Measurements from ENCODE around the gene CCNY.
"Not testable (repeated sequence)": the region's sequence is repeated elsewhere in the genome, so short reads cannot be mapped to it uniquely, and the experiment has no call there.

CCNY gene

DNA sequence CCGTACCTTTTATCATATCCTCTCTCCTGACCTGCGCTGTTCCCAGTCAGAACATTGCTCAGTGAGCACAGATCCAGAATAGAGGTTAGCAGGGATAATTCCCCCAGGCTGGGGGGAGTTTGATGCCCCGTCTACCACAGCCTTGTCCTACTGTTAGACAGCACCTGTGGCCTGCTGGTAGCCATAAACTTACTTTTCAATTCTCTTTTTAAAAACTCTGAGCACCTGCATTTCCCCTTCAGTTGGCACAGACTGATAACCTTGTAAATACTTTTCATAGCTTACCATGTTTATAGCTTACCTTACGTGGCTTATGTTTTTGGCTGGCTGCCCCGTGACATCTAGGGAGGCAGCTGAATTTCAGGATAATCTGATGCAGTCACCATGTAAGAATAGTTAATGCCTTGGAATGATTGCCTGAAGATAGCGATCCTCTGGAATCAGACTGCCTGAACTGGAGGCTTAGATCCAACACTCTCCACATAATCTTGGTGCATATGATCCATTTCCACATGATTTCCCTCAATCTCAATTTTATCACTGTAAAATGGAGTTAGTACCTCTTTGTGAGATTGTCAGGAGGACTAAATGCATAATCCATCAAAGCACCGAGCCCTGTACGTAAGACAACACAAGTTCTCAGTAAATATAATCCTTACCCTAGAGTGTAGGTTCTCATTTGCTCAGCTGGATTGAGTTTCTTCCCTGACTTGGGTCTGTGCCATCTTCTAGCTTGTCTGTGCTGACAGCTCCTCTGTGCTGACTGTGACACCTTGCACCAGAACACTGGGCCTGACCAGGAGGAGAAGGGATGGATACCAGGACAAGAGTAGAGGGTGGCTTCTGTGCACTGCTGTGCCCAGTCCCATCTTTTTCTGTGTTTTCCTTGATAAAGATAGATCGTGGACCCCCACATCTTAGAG is 157.1 kb downstream of the CCNY start:
- no peak for DNase-seq

DNA sequence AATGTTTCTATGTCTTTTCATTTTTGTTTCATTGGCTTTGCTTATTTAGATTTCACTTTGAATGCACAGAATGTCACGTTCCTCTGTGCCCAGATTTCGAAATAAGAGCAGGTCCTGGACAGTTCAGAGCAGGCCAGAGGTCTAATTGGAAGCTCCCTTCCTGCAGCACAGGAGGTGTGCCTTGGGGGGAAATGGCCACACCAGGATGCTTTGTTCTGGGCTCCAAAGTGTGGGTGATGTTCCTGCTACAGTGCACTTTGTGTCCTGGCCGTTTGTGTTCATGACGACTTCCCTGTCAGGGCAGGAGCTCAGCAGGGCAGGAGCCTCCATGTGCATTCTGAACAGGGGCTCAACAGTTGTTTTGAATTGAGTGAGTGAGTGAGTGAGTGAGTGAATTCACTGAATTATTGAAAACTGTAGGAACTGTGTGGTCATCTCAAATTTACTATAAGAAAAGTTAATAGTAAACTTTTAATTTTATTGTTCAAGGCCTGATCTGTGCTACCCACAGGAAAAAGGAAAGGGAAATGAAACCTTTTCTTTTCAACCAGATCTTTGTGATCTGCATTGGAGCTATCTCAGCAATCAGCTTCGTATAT is 159.3 kb downstream of the CCNY start:
- DNase-seq = no peak

DNA sequence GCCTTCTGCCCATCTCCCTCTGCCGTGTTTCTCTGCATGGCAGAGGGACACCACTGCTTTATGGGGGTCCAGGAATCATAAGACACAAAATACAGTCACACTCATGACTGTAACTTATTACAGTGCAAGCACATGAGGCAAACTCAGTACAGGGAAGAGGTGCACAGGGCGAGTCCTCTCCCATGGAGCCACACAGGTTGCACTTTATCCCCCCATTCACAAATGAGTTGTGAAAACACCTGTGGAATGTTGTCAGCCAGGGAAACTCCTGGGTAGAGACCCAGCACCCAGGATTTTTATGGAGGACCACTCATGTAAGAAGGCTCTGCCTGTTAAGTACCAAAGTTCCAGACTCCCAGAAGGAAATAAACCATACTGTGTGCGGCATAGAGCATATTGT is 161.6 kb downstream of the CCNY start:
- no peak for DNase-seq

DNA sequence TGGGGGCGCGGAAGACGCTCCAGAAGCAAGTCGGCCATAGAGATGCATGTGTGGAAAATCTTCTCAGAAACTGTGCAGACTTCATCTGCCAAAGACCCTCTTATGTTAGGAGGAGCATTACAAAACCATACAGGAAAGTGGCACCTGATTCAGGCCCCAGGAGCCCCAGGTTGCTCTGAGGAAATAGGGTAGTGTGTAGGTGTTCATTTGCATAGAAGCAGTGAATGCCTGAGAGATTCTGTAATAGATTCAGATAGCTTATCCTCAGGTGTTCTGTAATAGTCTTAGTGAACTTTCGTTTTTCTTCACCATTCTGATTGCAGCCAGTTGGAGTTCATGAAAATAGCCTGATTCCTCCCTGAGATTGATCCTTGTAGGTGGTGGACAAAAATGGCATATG is 162.4 kb downstream of the CCNY start:
- DNase-seq = no peak

DNA sequence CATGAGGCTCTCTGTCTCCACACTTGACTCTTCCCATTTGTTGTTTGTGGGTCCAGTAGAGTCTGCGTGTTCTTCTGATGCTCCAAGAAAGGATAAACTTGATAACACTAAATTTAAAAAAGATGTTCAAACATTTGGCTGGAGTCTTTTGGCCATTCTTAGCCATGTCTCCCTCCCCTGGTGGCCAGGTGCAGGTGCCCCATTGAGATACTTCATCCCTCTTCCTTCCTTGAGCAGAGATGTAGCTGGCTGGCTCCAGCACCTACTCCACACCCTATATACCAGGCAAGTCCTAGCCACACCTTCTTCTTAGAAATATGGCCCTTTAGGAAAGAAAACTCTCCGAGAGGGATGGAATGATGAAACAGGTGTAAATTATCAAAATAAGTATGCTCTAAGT is 165.6 kb downstream of the CCNY start:
- DNase-seq = no peak

DNA sequence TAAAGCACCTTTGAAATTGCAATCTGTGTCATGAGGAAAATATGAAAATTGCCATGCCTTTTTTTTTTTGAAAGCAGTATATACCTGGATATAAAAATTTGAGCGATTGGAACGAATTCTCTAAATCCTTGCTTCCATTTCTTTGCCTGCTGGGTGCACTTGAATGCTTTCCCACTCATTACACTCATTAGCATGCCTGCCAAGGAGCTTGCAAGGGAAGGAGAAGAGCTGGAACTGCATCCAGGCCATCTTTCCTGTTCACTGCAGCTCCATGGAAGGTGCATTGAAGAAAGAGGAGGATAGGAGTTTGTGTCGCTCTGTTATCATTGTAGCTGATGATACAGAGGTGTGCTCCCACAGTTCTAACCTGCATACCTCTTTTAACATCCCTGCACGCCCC is 166.4 kb downstream of the CCNY start:
- DNase-seq = no peak

DNA sequence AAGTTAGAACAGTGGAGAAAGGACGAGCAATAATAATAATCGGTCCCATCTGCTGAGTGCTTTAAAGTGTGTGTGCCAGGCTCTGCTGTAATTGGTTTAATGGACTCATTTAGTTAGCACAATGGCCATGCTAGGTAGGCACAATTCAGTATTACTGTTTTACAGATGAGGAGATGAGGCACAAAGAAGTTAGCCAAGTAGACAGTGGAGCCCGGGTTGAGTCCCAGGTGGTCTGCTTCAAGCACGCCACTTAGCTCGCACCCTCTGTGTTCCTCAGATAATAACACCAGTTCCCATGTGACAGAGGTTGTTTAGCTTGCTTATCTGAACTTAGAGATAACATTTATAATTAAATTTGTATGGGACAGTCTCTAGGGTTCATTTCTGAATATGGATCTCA is 167.3 kb downstream of the CCNY start:
- no peak for DNase-seq

DNA sequence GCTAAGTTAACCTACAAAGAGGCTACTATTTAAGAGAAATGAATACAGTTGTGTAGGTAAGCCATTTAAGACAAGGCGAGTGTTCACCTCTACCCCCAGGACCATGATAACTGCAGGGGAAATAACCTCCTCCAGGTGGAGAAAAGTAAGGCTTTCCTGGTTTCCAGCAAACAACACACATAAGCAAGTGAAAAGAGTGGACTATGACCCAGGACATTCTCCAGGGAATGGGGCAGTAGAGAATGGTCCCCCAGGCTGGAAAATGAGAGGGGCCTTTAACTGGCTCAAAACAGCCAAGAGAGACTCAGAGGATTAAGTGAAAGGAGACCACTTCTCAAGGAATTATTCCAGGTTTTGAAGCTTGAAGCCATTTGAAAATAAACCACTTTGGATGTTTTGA is 167.8 kb downstream of the CCNY start:
- DNase-seq = no peak

DNA sequence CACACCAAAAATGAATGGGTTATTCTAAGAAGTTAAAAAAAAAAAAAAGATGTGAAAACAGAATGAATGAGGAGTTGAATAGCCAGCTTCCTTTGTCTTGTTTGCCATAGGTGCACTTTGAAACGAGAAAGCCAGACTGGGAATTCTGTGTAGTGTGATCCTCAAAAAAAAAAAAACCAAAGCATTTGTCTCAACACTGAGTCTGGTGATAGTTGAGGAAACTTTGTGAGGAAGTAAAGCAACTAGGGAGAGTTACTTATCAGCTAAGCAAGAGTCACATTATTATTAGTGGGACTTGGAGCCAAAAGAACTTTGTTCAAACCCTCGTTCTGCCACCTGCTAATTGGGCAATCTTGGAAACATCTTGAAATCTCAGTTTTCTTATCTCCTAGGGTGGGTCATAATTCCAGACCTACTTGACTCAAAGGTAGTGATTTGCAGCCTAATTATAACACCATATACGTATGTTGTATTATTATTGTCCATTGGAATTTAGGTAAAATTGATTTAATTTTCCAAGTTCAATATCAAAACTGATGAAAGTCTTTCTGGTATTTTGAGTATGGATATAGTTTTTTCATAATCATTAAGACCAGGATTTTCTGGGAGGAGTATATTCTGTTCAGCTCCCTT is 169.0 kb downstream of the CCNY start:
- DNase-seq = no peak

DNA sequence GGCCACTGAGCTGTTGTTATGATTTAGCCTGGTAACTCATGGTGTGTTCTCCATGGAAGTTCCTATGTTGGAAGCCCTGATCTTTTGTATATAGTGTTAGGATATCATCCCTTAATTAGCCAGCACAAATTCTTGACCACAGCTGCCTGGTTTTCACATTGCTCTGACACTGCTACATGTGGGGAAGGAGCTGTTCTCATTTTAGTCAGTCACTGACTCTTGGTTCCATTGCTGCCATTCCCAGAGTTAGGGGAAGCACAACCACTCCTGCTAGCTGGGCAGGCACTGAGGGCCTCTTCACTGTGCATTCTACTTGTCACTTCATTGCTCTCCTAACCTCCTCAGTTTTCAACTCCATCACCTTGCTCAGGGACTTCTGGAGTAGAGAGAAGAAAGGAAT is 170.4 kb downstream of the CCNY start:
- DNase-seq = no peak

DNA sequence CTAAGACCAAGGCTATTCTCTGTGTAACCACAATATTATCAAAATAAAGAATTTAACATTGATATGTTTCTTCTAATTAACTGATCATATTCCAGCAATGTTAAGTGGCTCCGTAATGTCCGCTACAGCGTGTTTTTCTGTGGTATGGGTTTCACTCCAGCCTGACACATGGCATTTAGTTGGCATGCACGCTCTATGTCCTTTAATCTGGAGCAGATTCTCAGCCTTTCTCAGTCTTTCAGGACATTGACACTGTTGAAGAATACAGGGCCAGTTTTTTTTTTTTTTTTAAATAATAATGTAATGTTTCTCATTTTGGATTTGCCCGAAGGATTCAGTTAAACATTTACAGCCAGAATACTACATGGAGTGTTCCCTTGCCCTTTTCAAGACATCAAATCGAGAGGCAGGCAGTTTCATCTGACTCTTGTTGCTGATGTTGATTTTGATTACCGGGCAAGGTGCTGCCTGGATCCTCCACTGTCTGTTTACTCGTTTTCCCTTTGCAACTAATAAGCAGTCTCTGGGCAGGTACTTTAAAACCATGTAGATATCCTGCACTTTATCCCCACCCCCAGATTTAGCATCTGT is 171.3 kb downstream of the CCNY start:
- DNase-seq = no peak

DNA sequence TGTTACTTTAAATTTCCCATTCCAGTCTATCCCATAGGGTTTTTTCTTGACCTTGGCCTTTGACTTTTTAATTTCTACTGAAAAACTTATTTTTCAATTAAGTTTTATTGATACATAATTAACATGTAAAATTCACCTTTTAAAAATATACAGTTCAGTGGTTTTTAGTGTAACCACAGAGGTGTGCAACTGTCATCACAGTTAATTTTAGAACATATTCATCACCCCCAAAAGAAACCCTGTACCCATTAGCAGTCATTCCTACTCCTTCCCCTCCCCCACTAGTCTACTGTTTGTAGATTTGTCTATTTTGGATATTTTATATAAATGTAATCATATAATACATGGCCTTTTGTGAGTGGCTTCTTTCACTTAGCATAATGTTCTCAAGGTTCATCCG is 172.3 kb downstream of the CCNY start:
- DNase-seq = no peak

DNA sequence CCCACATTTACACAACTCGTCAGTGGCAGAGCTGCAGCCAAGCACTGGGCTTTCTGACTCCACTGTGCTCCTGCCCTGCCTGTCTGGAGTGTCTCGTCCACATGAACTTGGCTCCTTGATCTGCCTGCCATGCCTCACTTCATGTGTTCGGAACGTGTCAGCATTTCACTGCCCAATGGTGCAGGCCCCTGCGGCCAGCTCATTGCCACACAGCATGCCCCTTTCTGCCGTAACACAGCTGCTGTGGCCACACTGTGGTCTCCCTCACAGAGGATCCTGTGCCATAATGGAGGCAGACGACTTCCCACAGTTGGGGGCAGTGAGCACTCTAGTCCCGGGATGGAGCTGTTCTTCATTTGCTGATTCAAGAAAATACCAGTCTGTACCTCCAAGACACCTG is 174.6 kb downstream of the CCNY start:
- DNase-seq = no peak

DNA sequence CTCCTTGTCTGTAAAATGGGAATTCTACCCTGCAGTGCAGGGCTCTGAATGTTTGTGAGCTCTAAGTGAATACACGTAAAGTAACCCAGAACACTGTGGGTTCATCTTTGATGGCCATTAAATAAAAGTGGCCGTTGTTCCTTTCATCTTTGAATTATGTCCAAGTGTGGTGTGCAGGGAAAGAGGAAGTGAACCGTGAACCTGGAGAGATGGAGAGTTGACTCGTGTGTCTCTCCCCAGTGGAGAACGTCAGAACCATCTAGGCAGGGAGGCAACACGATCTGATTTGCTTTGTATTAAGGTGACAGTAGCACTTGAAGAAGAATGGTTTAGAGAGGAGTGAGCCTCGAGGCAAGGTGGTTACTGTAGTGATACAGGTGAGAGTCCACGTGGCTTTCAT is 175.3 kb downstream of the CCNY start:
- no peak for DNase-seq

DNA sequence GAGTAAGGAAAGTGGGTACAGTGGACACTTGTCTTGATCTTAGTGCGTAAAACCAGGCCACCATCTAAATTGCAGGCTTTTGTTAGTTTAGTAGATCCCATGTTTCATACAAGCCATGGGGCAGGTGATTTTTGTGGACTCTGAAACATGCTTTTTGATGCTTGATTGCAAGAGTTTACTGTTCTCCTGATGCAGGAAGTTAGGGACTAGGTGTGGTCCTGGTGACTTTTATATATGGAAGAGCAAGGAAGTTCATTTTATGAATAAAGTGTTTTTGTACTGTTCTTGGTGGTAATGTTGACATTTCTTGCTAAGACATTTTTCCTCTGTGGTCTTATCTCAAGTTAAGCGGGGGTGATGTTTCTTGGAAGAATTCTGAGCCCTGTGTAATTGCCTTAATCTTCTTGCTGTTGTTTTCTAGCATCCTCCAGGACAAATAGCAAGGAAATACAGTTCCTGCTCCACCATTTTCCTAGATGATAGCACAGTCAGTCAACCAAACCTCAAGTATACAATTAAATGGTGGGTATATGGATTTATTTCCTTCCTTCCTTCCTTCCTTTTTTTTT is 179.9 kb downstream of the CCNY start:
- DNase-seq = no peak

DNA sequence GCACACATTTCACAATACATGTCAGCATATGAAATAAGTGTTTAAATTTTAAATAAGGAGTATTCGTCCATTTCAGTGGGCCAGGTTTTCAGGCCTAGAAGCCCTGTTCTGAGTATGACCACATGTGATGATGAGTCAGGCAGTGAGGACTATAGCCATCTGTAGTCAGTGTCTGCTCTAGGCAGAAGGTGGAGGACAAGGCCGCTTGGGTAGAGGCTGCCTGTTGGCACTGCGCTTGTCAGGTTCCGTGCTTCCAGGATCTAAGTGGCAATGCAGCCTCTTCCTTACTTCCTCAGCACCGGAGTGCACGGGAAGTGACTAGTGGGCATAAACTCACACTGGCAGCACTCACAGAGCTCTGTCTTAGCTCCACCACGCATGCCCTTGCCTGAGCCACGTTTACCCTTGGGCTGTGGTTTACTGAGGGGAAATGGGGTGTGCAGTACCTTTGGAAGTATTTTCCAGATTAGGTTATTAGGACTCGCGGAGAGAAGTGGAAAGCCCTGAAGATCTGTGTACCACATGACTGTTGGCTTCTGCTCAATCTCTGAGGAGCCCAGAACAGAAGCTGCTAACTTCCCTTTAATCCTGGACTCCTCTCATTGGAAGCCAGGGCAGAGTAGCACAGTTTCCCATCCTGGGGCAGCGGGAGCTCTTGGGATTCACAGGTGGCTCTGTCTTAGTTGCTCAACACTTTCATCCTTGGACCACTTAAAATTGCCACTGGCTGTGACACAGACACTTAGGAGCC is 181.3 kb downstream of the CCNY start:
- DNase-seq = no peak

DNA sequence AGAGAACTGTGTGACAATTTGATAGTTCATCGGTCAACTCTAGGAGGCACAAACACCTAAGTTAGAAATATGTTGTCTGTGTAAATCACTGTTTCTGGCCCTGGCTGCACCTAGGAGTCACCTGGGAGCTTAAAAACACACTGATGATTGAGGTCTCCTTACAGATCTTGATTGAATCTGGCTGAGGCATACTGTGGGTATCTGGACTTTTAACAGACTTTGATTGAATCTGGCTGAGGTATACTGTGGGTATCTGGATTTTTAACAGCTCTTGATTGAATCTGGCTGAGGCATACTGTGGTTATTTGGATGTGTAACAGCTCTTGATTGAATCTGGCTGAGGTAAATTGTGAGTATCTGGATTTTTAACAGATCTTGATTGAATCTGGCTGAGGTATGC is 181.9 kb downstream of the CCNY start:
- DNase-seq = not testable (repeated sequence)

DNA sequence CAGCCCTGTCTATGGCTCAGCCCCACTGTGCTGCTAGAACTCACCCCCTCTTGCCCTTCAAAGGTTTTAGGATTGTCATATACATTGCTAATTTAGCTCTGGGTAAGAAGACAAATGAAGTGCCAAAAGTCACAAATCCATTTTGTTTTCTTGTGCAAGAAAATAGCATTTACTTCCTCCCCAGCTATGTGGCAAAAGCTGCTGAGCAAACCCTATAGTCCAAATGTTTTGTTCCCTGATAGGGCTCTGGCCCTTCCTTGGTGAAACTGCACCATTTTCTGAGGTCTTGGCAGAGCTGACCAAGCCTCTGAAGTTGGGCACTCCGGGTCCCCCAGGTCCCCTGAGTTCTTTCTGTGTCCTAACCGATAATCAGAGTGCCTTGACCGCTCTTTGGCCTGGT is 184.7 kb downstream of the CCNY start:
- DNase-seq = no peak

DNA sequence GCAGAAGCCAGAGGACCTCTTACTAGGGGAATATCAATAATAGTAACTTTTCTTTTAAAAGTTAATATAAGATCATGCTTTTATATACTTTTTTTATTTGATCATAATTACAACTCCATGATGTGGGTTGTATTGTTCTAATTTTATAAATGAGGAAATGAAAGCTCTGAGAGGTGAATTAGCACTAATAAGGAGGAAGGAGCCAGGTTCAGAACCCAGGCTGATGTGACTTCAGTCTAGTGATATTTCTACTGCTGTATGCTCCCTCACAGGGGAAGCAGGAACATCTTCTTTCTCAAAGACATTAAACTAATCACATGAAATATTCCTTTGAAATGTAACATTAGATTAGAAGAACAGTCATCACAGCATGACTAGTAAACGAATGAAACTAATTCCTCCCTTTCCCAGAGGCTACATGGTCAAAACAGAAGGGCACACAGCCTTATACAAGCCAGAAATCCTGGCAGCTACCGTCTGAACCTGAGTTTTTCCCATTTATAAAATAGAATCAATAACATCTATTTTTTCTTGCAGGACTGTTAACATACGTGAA is 187.4 kb downstream of the CCNY start:
- DNase-seq = no peak

DNA sequence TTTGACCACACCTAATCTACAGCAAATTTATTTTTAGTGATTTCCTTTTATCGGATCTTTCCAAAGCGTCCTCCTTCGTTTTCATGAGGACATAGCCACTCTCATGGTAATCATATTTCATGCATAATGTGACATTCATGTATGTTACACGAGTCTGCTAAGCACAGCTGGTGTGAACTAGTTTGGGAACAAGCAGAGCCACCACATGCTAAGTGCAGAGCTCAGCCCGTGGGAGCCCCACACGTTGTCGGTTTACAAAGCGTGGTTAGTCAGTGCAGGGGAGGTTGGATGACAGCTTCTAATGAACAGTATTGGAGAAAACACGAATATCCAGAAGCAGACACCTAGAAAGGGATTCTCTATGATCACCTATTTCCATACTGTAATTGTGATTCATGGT is 190.4 kb downstream of the CCNY start:
- DNase-seq = no peak

DNA sequence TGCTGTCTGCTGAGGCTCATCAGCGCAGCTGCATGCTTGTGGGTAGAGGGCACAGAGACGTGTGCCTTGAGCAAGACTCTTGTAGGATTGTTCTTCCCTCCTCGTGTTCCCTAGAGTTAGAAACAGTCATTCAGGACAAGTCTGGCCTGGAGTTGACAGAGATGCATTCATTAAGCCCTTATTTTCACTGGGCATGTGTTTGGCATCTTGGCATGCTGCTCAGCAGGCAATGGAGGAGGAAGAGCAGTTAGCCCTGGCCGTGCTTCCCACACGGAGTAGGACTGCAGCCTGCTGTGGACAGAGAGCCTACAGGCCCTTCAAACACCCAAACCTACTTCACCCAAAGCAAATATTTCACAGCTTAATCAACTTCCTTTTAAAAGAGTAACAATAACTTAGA is 195.8 kb downstream of the CCNY start:
- no peak for DNase-seq

DNA sequence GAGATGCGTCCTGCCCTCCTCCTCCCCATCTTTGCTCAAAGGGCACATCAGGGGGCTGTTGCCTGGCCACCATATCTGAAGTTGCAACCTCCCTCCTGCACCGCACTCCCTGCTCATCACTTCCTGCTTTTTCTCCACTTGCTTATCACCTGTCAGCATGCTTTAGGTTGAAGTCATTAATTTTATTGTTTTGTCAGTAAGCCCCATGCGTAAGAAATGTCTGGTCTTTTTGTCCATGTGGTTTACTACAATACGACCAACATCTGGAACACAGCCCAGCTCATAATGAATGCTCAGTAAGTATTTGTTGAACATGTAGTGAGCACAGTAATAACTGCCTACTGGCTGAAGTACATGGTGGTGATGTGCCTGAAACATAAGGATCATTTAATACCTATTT is 197.3 kb downstream of the CCNY start:
- no peak for DNase-seq
